Measurements from ENCODE around the gene MEAF6. TPM values are rescaled to one million over a fixed set of nuclear protein-coding genes. Genes with fewer than 3 reads are reported as not detected.

The MEAF6 gene
- total RNA-seq, 1 experiment from 2014 or later, result 51.6 TPM

- Histone ChIP-seq H2BK12ac (ENCODE audit: insufficient read length, low read depth, low read length) (no peak overlapping the region), H4K5ac (ENCODE audit: insufficient read length, low read depth, low read length) (no peak overlapping the region), H3K4ac (ENCODE audit: low read depth, low read length) (no peak overlapping the region), H2BK20ac (ENCODE audit: low read depth, low read length, poor library complexity, severe bottlenecking) (no peak overlapping the region), H3K27me3 (ENCODE audit: insufficient read depth, low read length) (no peaks in the 10 kb centered on the region), H3K27ac (ENCODE audit: insufficient read length, low read depth, low read length) (no peak overlapping the region), H2AFZ (ENCODE audit: low read length) (no peak overlapping the region), H3K56ac (ENCODE audit: insufficient read length, low read depth, low read length) (no peak overlapping the region), H4K20me1 (ENCODE audit: control insufficient read depth, insufficient read depth, insufficient read length) (no peaks in the 10 kb centered on the region), H3K14ac (ENCODE audit: insufficient read depth, low read length) (no peak overlapping the region), H3K23me2 (ENCODE audit: insufficient read length, low read depth, low read length, poor library complexity, severe bottlenecking) (no peaks in the 10 kb centered on the region), H4K91ac (ENCODE audit: insufficient read length, low read depth, low read length) (no peak overlapping the region), H2BK15ac (ENCODE audit: low read depth, low read length) (no peak overlapping the region), H4K8ac (replicated peaks; ENCODE audit: insufficient read length, low read depth, low read length) (no peak overlapping the region), H2BK5ac (ENCODE audit: insufficient read length, low read length) (no peak overlapping the region), H3K79me2 (ENCODE audit: insufficient read depth, low read length) (no peaks in the 10 kb centered on the region), H3K18ac (ENCODE audit: insufficient read length, low read depth, low read length) (no peak overlapping the region), H3K4me1 (ENCODE audit: insufficient read depth, low read length) (no peaks in the 10 kb centered on the region), H3K9me3 (ENCODE audit: control insufficient read depth, low read depth, low read length) (no peaks in the 10 kb centered on the region), H3K23ac (ENCODE audit: insufficient read length, low read depth, low read length) (no peak overlapping the region), H3K4me2 (ENCODE audit: insufficient read depth, insufficient read length, low read length) (no peak overlapping the region), H3K9ac (ENCODE audit: extremely low read depth, insufficient read length, low read length) (no peak overlapping the region), H2AK5ac (ENCODE audit: insufficient read length, low read length) (no peak overlapping the region), H3K79me1 (ENCODE audit: insufficient read depth, low read depth, low read length, poor library complexity, severe bottlenecking) (no peaks in the 10 kb centered on the region), H2BK120ac (ENCODE audit: low read depth, low read length, poor library complexity, severe bottlenecking) (no peak overlapping the region), H3T11ph (ENCODE audit: low read length) (no peak overlapping the region)
- WGBS (ENCODE audit: extremely low coverage, insufficient read length, low lambda C conversion rate), result no CpG with 5 or more reads among the region's 2 CpGs
- TF ChIP-seq, protein P1, sequence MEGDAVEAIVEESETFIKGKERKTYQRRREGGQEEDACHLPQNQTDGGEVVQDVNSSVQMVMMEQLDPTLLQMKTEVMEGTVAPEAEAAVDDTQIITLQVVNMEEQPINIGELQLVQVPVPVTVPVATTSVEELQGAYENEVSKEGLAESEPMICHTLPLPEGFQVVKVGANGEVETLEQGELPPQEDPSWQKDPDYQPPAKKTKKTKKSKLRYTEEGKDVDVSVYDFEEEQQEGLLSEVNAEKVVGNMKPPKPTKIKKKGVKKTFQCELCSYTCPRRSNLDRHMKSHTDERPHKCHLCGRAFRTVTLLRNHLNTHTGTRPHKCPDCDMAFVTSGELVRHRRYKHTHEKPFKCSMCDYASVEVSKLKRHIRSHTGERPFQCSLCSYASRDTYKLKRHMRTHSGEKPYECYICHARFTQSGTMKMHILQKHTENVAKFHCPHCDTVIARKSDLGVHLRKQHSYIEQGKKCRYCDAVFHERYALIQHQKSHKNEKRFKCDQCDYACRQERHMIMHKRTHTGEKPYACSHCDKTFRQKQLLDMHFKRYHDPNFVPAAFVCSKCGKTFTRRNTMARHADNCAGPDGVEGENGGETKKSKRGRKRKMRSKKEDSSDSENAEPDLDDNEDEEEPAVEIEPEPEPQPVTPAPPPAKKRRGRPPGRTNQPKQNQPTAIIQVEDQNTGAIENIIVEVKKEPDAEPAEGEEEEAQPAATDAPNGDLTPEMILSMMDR (conservative IDR thresholded peaks at IDR 0.05), result no peak
- Mint-ChIP-seq H3K4me1 (no peaks in the 10 kb centered on the region), H3K27ac (no peak overlapping the region), H3K9me3 (no peaks in the 10 kb centered on the region), H3K27me3 (ENCODE audit: low read depth) (no peaks in the 10 kb centered on the region), H3K36me3 (ENCODE audit: insufficient read depth in 1 of 3, low read depth in 3 of 3) (peaks cover 4 to 33% (median 22%) of the 10 kb centered on the region in 3 experiments; a peak in 5 of 7 replicates), H3K4me3 (no peak overlapping the region)
- DNase-seq, result no peak
Observed at GRCh38 chr1:37493336-37494098, 21.0 kb downstream of the MEAF6 start.
